Upper lobe of left lung (tissue), 6 donors: ENCODE measurements around the gene CSF3R. TPM values are rescaled to one million over a fixed set of nuclear protein-coding genes. Genes with fewer than 3 reads are reported as not detected.

Experiments used
- ATAC-seq, 2 donors: fragments of 200-7000 bp; cut with Tn5 transposase; one replicate each; pipeline ENCODE4 v1.9.1; 2022; ENCODE audit warnings: mild to moderate bottlenecking in 2 of 2, moderate library complexity in 2 of 2; ENCODE audit not compliant: low FRiP score in 2 of 2
- DNase-seq, 2 donors: peaks; one replicate each; pipeline ENCODE4 v3.0.0-alpha.2; 2019 to 2020
- H3K27ac ChIP-seq, 4 donors: fragments of 200-600 bp; sonication (generic); one replicate each; pipeline ENCODE4 v1.5.1; 2016 to 2019
- H3K27me3 ChIP-seq, 4 donors: fragments of 200-600 bp; sonication (generic); one replicate each; pipeline ENCODE4 v1.5.1; 2017 to 2019
- H3K36me3 ChIP-seq, 4 donors: fragments of 200-600 bp; sonication (generic); one replicate each; pipeline ENCODE4 v1.5.1; 2016 to 2019
- H3K4me1 ChIP-seq, 4 donors: fragments of 200-600 bp; sonication (generic); one replicate each; pipeline ENCODE4 v1.5.1; 2018 to 2019
- H3K4me3 ChIP-seq, 4 donors: fragments of 200-600 bp; sonication (generic); one replicate each; pipeline ENCODE4 v1.5.1; 2017 to 2019; ENCODE audit warnings: mild to moderate bottlenecking in 2 of 4, moderate library complexity in 1 of 4
- H3K9me3 ChIP-seq, 4 donors: fragments of 200-600 bp; sonication (generic); one replicate each; pipeline ENCODE4 v1.5.1; 2018 to 2019
- EP300 ChIP-seq, 4 donors: sonication (generic); formaldehyde crosslinking; IDR thresholded peaks; one replicate each; pipeline ENCODE4 v1.5.1; 2017; ENCODE audit warnings: antibody characterized with exemption in 4 of 4, control low read depth in 2 of 4
- POLR2A ChIP-seq, 4 donors: fragments of 450-650 bp; IDR thresholded peaks; one replicate each; pipeline ENCODE4 v1.5.1; 2016 to 2017; ENCODE audit warnings: antibody characterized with exemption in 4 of 4, mild to moderate bottlenecking in 2 of 4
- POLR2AphosphoS5 ChIP-seq, 2 donors: sonication (generic); formaldehyde crosslinking; IDR thresholded peaks; one replicate each; pipeline ENCODE4 v1.5.1; 2017; ENCODE audit warnings: antibody characterized with exemption in 2 of 2
- WGBS, 2 donors: methylation state at CpG; one replicate each; pipeline ENCODE4 v1.1.5; 2017 to 2018; 5-methylcytosine and 5-hydroxymethylcytosine counted together
- total RNA-seq, 6 donors: library from RNA; depleted of rRNA in 4 of 6; stranded (reverse); fragments of >200 nt in 4 of 6; gene quantifications; one replicate each; pipeline versions ENCODE4 v1.1.0 to v1.2.1, GENCODE V29; 2016 to 2021
- TF ChIP-seq, protein P1 (sequence below), 6 experiments: fragments of 450-650 bp in 4 of 6; fragments of 200-600 bp in 2 of 6; sonication (generic) in 2 of 6; IDR thresholded peaks; one replicate each; pipeline ENCODE4 v1.5.1; 2016 to 2019; ENCODE audit warnings: antibody characterized with exemption in 6 of 6
- donor health status: DM: no; HTN: no; CAD: no; lungs with moderate emphysema.
- donor health status: DM: no; HTN: yes; CAD: no; lungs with severe emphysema.

The CSF3R gene
- total RNA-seq, 6 donors from 2014 or later, result 192 to 851 (median 261) TPM

DNA sequence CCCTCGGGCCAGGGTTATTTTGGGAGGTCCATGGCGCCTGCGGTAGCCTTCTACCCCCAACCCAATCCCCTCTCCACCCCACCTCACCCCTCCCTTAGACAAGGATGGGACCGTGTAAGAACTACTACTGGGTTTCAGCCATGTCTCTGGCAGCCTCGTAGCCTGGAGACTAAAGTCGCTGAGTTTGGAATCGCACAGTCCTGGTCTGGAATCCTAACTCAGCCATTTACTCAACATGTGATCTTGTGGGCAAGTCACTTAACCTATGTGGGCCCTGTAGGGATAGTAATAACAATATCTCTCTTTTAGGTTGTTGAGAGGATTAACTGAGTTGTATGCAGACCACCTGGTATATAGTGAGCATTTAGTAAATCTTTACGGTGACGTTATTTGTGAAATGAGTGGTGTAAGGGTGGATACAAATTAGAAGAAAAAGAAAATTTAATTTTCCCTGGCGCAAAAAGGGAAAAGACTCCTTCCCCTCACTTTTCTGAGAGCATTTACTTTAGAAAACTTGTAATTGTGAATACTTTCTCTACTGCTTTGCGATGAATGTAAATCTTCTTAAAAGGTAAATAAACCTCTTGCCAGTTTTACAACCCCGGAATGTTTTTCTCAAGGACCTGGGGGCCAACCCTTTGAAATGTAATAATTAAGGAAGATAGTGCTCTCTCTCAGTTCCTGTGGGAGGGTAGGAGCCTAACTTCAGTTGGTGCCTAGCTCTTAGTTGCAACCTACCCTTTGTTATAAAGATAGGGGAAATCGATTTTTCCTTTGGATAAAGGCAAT lies 17.9 kb downstream of the CSF3R start:
- no peak for DNase-seq
- ATAC-seq, result peak; percentile 61 to 70
- H3K27me3 ChIP-seq, result no peaks in the 10 kb centered on the region
- peaks cover 4 to 38% (median 23%) of the 10 kb centered on the region in 4 donors for H3K36me3 ChIP-seq
- H3K27ac ChIP-seq, result peak overlapping the region; percentile 92 to 95 (median 94)
- 31 to 35% methylated on average over 13 of the region's 13 CpGs for WGBS, 2 donors
- peak overlapping the region in 3 of 4 donors; percentile 64 to 99 (median 98) for H3K4me3 ChIP-seq
- no peak for TF ChIP-seq EP300 (IDR thresholded peaks at IDR 0.05)
- TF ChIP-seq POLR2AphosphoS5 (IDR thresholded peaks at IDR 0.05), result no peak
- TF ChIP-seq, protein P1, sequence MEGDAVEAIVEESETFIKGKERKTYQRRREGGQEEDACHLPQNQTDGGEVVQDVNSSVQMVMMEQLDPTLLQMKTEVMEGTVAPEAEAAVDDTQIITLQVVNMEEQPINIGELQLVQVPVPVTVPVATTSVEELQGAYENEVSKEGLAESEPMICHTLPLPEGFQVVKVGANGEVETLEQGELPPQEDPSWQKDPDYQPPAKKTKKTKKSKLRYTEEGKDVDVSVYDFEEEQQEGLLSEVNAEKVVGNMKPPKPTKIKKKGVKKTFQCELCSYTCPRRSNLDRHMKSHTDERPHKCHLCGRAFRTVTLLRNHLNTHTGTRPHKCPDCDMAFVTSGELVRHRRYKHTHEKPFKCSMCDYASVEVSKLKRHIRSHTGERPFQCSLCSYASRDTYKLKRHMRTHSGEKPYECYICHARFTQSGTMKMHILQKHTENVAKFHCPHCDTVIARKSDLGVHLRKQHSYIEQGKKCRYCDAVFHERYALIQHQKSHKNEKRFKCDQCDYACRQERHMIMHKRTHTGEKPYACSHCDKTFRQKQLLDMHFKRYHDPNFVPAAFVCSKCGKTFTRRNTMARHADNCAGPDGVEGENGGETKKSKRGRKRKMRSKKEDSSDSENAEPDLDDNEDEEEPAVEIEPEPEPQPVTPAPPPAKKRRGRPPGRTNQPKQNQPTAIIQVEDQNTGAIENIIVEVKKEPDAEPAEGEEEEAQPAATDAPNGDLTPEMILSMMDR (IDR thresholded peaks at IDR 0.05), result no peak
- no peak for TF ChIP-seq POLR2A (IDR thresholded peaks at IDR 0.05)
- no peaks in the 10 kb centered on the region for H3K9me3 ChIP-seq
- H3K4me1 ChIP-seq, result peaks cover 20 to 40% (median 24%) of the 10 kb centered on the region in 4 donors

GRCh38 chr1:36463803-36464604 lies 18.7 kb downstream of the CSF3R start, which contains the start of gene MRPS15:
MRPS15 (minus strand) TSS chr1:36464384; CDS start chr1:36464275, 109 bp downstream.
- H3K27ac ChIP-seq, result peak within 1 kb of the TSS; percentile 92 to 95 (median 94)
- TF ChIP-seq EP300 (IDR thresholded peaks at IDR 0.05), result peak in 1 of 4 donors; percentile 79
- TF ChIP-seq, protein P1 (IDR thresholded peaks at IDR 0.05), result no peak
- TF ChIP-seq POLR2A (IDR thresholded peaks at IDR 0.05), result peak; percentile 37 to 88 (median 77)
- peak; percentile 92 to 95 for TF ChIP-seq POLR2AphosphoS5 (IDR thresholded peaks at IDR 0.05)
- H3K9me3 ChIP-seq, result no peaks in the 10 kb centered on the region
- 0 to 1% methylated on average over 42 to 54 of the region's 65 CpGs for WGBS, 2 donors
- peak; percentile 95 to 99 for DNase-seq
- peak; percentile 96 to 98 for ATAC-seq
- H3K4me1 ChIP-seq, result peaks cover 21 to 40% (median 24%) of the 10 kb centered on the region in 4 donors
- no peaks in the 10 kb centered on the region for H3K27me3 ChIP-seq
- peaks cover 4 to 46% (median 27%) of the 10 kb centered on the region in 4 donors for H3K36me3 ChIP-seq
- peak within 1 kb of the TSS; percentile 64 to 99 (median 93) for H3K4me3 ChIP-seq

DNA sequence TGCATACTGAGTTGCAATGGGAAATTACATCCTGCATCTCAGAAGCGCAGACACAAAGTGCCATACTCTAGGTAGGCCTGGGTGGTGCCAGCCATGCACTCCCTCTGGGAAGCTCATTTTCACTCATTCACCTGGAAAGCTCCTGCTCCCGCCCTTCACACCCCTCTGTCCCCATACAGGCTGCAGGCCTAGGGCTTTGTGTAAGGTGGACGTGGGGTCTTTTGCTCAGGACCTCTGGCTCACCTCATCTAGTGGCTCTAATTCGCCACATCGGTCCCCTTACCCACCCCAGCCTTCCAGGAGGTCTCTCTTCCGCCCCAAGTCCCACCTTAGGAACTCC lies 19.3 kb downstream of the CSF3R start:
- H3K4me3 ChIP-seq, result peak overlapping the region; percentile 64 to 99 (median 93)
- peak overlapping the region; percentile 92 to 95 (median 94) for H3K27ac ChIP-seq
- ATAC-seq (no peak), DNase-seq (no peak)
- no peaks in the 10 kb centered on the region for H3K9me3 ChIP-seq
- no peak for TF ChIP-seq POLR2AphosphoS5 (IDR thresholded peaks at IDR 0.05)
- TF ChIP-seq POLR2A (IDR thresholded peaks at IDR 0.05), result no peak
- TF ChIP-seq EP300 (IDR thresholded peaks at IDR 0.05), result no peak
- TF ChIP-seq, protein P1 (IDR thresholded peaks at IDR 0.05), result no peak
- no peaks in the 10 kb centered on the region for H3K27me3 ChIP-seq
- peaks cover 4 to 47% (median 28%) of the 10 kb centered on the region in 4 donors for H3K36me3 ChIP-seq
- 20 to 28% methylated on average over 6 of the region's 6 CpGs for whole genome bisulfite sequencing, 2 donors
- H3K4me1 ChIP-seq, result peaks cover 24 to 43% (median 28%) of the 10 kb centered on the region in 4 donors

DNA sequence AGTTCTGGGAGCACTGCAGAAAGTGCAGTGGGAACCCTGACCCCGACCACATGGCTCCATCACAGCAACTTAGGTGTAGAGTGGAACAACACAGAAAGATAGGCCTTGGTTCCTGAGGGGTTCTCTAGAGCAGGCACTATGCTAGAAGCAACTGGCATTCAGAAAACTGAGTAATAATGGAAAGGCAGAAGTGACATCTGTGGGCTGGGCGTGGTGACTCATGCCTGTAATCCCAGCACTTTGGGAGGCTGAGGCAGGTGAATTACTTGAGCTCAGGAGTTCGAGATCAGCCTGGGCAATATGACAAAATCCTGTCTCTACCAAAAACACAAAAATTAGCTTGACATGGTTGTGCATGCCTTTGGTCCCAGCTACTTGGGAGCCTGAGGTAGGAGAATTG lies 23.8 kb downstream of the CSF3R start:
- Histone ChIP-seq H3K4me3 (no peak overlapping the region), H3K4me1 (peaks cover 26 to 40% (median 31%) of the 10 kb centered on the region in 4 donors), H3K27me3 (no peaks in the 10 kb centered on the region), H3K27ac (peak overlapping the region in 2 of 4 donors; percentile 54 to 73), H3K36me3 (peaks cover 4 to 77% (median 51%) of the 10 kb centered on the region in 4 donors), H3K9me3 (no peaks in the 10 kb centered on the region)
- TF ChIP-seq POLR2AphosphoS5 (IDR thresholded peaks at IDR 0.05) (no peak), POLR2A (IDR thresholded peaks at IDR 0.05) (no peak)
- TF ChIP-seq, protein P1 (IDR thresholded peaks at IDR 0.05), result no peak
- no peak for ATAC-seq
- WGBS, 2 donors, result 68 to 77% methylated on average over 3 of the region's 3 CpGs
- DNase-seq, result no peak
